GM19395 (cell line): ENCODE data around the gene HIVEP2.

ENCODE experiments used
- ATAC-seq: cut with Tn5 transposase; IDR thresholded peaks from one replicate; pipeline ENCODE4 v1.9.1; 2021; ENCODE audit warnings: mild to moderate bottlenecking, moderate library complexity; ENCODE audit not compliant: unreplicated experiment

Gene HIVEP2

GRCh38 chr6:142796571-142796970 lies 148.4 kb downstream of the HIVEP2 start:
- ATAC-seq: no peak

- no peak for ATAC-seq
Observed at GRCh38 chr6:142796024-142796423, 149.0 kb downstream of the HIVEP2 start.

- ATAC-seq: no peak
Observed at GRCh38 chr6:142794424-142794823, 150.6 kb downstream of the HIVEP2 start.

- no peak for ATAC-seq
Observed at GRCh38 chr6:142790257-142790656, 154.7 kb downstream of the HIVEP2 start.

- no peak for ATAC-seq
Observed at GRCh38 chr6:142787422-142787821, 157.6 kb downstream of the HIVEP2 start.

- ATAC-seq: no peak
Observed at GRCh38 chr6:142786476-142786875, 158.5 kb downstream of the HIVEP2 start.

GRCh38 chr6:142784344-142784743 lies 160.6 kb downstream of the HIVEP2 start:
- peak; percentile 99 for ATAC-seq

- no peak for ATAC-seq
Observed at GRCh38 chr6:142783499-142783898, 161.5 kb downstream of the HIVEP2 start.

GRCh38 chr6:142781129-142781528 lies 163.8 kb downstream of the HIVEP2 start:
- no peak for ATAC-seq

- no peak for ATAC-seq
Observed at GRCh38 chr6:142773859-142774648, 170.9 kb downstream of the HIVEP2 start.

GRCh38 chr6:142773324-142773723 lies 171.7 kb downstream of the HIVEP2 start:
- ATAC-seq: no peak

GRCh38 chr6:142771162-142771561 lies 173.8 kb downstream of the HIVEP2 start:
- ATAC-seq: no peak

- no peak for ATAC-seq
Observed at GRCh38 chr6:142765306-142765705, 179.7 kb downstream of the HIVEP2 start.

GRCh38 chr6:142764311-142764710 lies 180.7 kb downstream of the HIVEP2 start:
- no peak for ATAC-seq

- no peak for ATAC-seq
Observed at GRCh38 chr6:142763205-142763604, 181.8 kb downstream of the HIVEP2 start.

- ATAC-seq: no peak
Observed at GRCh38 chr6:142761756-142762155, 183.2 kb downstream of the HIVEP2 start.

GRCh38 chr6:142760152-142760551 lies 184.8 kb downstream of the HIVEP2 start:
- ATAC-seq: no peak

- no peak for ATAC-seq
Observed at GRCh38 chr6:142758629-142759025, 186.3 kb downstream of the HIVEP2 start.

GRCh38 chr6:142757852-142758628 lies 186.9 kb downstream of the HIVEP2 start:
- no peak for ATAC-seq

- no peak for ATAC-seq
Observed at GRCh38 chr6:142756215-142756630, 188.8 kb downstream of the HIVEP2 start.

- ATAC-seq: no peak
Observed at GRCh38 chr6:142753196-142753595, 191.8 kb downstream of the HIVEP2 start.

GRCh38 chr6:142752348-142752747 lies 192.6 kb downstream of the HIVEP2 start:
- ATAC-seq: no peak
